HT-29 (cell line): ENCODE measurements around the gene PIP4P1. TPM values are rescaled to one million over a fixed set of nuclear protein-coding genes. Genes with fewer than 3 reads are reported as not detected.
"Not testable (repeated sequence)": the region's sequence is repeated elsewhere in the genome, so short reads cannot be mapped to it uniquely, and the experiment has no call there.

Experiments
- DNase-seq: peaks from one replicate; pipeline ENCODE4 v3.0.0-alpha.2; 2015; ENCODE audit warnings: low spot score
- total RNA-seq: library from RNA; depleted of rRNA; stranded (reverse); fragments of >200 nt; shearing (Covaris generic); gene quantifications from 2 replicates; pipeline ENCODE4 v1.2.3, GENCODE V29; 2014

Gene PIP4P1
- total RNA-seq, 1 experiment from 2014 or later, result 35.7 TPM

DNA sequence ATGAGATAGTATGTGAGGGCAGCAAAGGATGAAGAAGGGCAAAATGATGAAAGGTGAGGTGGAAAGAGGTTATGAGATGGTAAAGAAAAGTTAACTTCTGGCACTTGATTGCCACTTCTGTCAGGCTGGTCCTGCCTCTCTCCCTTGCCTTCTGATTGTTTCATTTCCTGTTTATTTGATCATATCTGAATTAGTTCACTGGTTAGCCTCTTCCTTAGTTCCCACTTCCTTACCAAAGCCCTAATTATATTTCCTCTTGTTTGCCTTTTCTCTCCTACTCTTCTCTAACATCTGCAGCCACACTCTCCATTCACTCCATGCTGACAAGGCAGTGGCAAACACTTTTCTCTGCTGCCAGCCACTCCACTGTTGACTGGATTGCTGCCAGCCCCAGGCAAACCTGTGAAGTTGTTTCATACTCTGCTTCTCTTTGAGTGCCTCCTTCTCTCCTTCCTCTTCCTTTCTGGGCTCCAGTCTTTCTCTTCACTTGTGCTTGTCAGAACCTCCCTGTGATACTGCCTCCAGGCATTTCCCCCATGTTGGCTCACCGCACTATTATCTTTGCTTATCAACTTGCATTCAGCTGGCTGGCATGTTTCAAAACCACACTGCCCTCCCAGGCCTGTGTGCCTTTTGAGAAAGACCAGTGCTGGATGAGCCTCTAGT is 16.1 kb upstream of the PIP4P1 start:
- no peak for DNase-seq

DNA sequence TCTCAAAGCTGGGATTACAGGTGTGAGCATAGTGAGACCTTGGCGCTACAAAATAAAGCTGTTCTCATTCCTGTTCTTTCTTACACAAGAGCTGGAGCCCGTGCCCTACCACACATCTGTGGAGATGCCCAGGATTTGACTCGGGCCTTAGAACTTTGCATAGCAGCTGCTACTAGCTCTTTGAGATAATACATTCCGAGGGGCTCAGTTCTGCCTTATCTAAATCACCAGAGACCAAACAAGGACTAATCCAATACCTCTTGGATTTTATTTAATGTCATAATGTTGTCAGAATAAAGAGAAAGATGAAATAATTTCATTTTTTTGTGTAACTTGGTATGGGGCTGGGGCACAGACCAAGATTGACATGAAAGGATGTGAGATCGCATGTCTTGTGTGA is 15.5 kb upstream of the PIP4P1 start:
- no peak for DNase-seq

- DNase-seq, result no peak
These were observed 11.4 kb upstream of the PIP4P1 start for GRCh38 chr14:20472536-20473169.

- no peak for DNase-seq
These were observed 9.3 kb upstream of the PIP4P1 start for GRCh38 chr14:20470603-20470901.

- peak; percentile 60 for DNase-seq
These were observed 8.8 kb upstream of the PIP4P1 start for GRCh38 chr14:20469890-20470602.

DNA sequence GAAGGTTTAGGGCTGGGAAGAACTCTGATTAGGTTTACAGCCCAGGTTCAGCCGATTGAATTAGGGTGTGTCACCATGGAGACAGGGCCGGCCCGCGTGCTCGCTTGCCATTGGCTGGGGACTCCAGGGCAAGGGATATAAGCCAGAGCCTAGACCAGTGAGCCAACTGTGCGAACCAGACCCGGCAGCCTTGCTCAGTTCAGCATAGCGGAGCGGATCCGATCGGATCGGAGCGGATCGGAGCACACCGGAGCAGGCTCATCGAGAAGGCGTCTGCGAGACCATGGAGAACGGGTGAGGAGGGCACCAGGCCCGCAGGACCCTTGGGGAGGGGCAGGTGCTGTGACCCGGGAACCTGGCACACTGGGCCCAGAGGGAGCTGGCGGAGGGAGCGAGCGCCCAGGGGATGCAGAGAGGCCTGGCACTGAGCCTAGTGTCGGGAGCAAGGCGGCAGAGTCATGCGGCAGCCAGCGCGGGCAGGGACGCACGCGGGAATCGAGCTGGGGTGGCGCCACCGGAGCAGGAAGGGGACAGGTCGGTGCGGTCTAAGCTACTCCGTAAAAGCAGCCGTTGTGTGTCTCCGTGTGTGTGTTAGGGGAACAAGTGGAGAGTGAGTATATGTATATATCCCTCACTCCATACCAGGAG is 8.1 kb upstream of the PIP4P1 start, which contains the start of gene PNP:
TSS of gene PNP (plus strand) at position 165 of the 648 bp plus-strand sequence. CDS start at position 284, 119 bp downstream.
- DNase-seq, result peak; percentile 90

GRCh38 chr14:20468764-20469241 is 7.6 kb upstream of the PIP4P1 start:
- DNase-seq, result no peak

- DNase-seq, result peak; percentile 32
These were observed 593 bp downstream of the PIP4P1 start for GRCh38 chr14:20460458-20461224.

DNA sequence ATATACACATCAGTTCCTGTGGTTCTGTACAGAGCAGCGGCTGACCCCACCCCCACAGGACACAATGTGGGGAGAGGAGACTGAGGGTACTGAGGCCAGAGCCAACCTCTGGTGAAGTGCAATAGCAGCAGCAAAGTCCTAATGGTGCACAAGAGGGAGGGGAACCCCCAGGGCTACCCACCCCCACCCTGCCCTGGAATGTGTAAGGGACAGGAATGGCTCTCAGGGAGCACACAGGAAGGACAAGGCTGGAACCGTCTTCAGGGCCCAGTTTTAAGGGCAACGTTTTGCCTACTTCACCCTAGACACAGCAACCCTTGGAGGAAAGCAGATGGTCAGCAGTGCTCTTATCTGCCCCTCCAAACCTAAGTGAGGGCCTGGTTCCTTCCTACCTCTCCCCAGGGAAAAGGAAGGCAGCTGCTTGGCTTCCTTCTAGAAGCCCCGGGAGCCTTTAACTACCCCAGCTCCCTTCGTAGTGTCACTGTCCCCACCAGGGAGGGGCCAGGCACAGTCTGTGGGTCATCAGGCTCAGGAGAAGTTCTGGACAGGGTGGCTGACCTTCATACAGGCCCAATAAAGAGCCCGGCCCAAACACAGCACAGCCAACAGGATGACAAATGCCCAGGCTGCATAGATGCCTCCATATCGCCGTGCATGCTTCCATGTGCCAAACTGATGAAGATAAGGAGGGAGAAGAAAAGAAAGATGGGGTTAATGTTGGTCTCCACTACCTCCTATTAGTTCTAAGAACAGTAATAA is 3.0 kb downstream of the PIP4P1 start:
- DNase-seq, result no peak

- DNase-seq, result no peak
These were observed 4.3 kb downstream of the PIP4P1 start for GRCh38 chr14:20456971-20457370.

- no peak for DNase-seq
These were observed 5.6 kb downstream of the PIP4P1 start for GRCh38 chr14:20455355-20456300.

DNA sequence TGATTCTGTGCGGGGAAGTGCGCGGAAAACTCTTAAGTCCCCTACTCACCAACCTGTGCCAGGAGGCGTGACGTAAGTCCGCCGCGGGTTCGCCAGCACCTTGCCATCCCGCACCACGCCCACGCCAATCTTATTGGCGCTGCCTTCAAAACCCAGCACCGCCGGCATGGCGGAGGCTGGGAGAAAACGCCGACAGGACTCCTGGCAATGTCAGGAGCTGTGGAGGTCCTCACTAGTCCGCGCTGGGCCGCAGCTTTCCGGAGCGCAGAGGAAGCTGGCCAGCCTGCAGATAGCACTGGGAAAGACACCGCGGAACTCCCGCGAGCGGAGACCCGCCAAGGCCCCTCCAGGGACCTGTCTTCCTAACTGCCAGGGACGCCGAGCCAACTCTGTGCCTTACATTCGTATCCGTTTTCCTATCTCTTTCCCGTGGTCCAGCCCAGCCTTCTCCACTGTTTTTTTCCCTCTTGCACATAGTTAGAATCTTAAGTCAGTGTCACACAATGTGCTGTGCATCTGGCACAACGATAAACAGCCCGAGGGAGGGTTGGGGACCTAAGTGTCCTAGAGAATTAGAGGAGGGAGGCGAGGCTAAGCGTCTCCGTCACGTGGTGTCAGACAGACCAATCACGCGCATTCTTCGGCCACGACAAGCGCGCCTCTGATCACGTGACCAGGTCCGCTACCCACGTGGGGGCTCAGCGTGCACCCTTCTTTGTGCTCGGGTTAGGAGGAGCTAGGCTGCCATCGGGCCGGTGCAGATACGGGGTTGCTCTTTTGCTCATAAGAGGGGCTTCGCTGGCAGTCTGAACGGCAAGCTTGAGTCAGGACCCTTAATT is 6.5 kb downstream of the PIP4P1 start, which contains the start of the genes APEX1 and OSGEP:
TSS of gene APEX1 (plus strand) at position 711 of the 839 bp plus-strand sequence. CDS start 420 bp downstream, outside the sequence.
TSS of gene OSGEP (minus strand) at position 297 of the 839 bp plus-strand sequence. CDS start at position 168, 129 bp downstream.
- peak; percentile 96 for DNase-seq

- not testable (repeated sequence) for DNase-seq
These were observed 8.4 kb downstream of the PIP4P1 start for GRCh38 chr14:20452831-20453230.

- no peak for DNase-seq
These were observed 14.3 kb downstream of the PIP4P1 start for GRCh38 chr14:20446889-20447288.

DNA sequence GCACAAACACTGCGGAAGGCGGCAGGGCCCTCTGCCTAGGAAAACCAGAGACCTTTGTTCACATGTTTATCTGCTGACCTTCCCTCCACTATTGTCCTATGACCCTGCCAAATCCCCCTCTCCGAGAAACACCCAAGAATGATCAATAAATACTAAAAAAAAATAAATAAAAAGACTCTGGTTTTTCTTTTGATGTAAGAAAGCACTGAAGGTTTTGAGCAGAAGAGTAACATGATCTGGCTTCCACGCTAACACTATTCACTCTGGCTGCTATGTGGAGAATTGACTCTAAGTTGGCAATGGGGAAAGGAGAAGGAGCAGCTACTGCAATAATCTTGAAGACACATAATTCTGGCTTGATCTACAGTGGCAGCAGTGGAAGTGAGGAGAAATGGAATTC is 17.6 kb downstream of the PIP4P1 start:
- DNase-seq, result not testable (repeated sequence)

DNA sequence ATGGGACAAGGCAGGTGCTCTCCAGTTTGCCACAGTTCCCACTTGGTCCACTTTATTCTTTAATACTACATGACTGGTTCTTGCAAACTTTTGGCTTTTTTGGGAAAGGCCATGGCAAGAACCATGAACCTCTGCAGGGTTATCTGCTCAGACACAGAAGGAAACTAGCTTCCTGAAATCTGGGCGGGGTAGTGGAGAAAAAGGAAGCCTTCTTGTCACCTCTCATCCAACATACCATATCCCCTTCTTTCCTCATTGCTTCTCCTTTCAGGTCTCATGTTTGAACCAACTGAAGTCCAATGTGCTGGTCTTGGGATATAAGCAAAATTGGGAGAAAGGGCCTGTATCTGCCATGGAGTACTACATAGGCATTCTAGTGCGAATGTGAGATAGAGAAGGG is 19.8 kb downstream of the PIP4P1 start:
- DNase-seq, result no peak

DNA sequence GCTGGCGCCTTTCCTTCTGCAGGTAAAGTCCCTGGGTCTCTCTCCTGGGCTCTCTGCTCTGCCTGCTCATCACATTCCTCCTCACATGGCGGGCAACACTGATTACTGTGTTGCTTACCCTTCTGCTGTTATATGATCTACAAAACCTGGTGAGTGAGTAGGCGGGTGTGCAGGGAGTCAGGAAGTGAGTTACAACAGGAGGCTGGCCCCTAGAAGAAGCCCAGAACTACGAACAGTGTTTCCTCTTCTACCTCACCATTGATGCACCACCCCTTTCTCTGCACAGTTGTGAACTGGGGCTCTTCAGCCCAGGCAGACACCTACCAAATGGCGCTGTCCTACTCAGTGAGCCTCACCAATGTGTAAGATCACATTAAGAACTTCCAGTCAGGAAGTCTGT is 20.4 kb downstream of the PIP4P1 start:
- no peak for DNase-seq

GRCh38 chr14:20440465-20440864 is 20.8 kb downstream of the PIP4P1 start:
- no peak for DNase-seq
